T-helper 9 cell (primary cell): Measurements from ENCODE around the gene CBR1.
"Not testable (repeated sequence)": the region's sequence is repeated elsewhere in the genome, so short reads cannot be mapped to it uniquely, and the experiment has no call there.

ENCODE experiments used
- DNase-seq: peaks from one replicate; pipeline ENCODE4 v3.0.0-alpha.2; 2020

CBR1 gene

GRCh38 chr21:36052860-36053714 lies 16.7 kb upstream of the CBR1 start:
- no peak for DNase-seq

GRCh38 chr21:36053715-36054062 lies 16.1 kb upstream of the CBR1 start:
- DNase-seq: no peak

- DNase-seq: no peak
Measured at GRCh38 chr21:36055551-36055950, 14.3 kb upstream of the CBR1 start.

- DNase-seq: no peak
Measured at GRCh38 chr21:36059823-36060158, 10.0 kb upstream of the CBR1 start.

GRCh38 chr21:36060159-36060921 lies 9.5 kb upstream of the CBR1 start, which contains the start of gene SETD4:
Gene SETD4 (minus strand): TSS chr21:36060526. CDS start chr21:36058888, 1,638 bp downstream.
- DNase-seq: peak; percentile 90

- no peak for DNase-seq
Measured at GRCh38 chr21:36061445-36061844, 8.4 kb upstream of the CBR1 start.

GRCh38 chr21:36063375-36064084 lies 6.3 kb upstream of the CBR1 start:
- DNase-seq: no peak

GRCh38 chr21:36064085-36064460 lies 5.8 kb upstream of the CBR1 start:
- DNase-seq: no peak

GRCh38 chr21:36065497-36066036 lies 4.3 kb upstream of the CBR1 start:
- DNase-seq: no peak

GRCh38 chr21:36068748-36069398 lies 951 bp upstream of the CBR1 start:
- no peak for DNase-seq

- DNase-seq: no peak
Measured at GRCh38 chr21:36070999-36071398, 1.2 kb downstream of the CBR1 start.

- DNase-seq: no peak
Measured at GRCh38 chr21:36072453-36073162, 2.8 kb downstream of the CBR1 start.

GRCh38 chr21:36073181-36073580 lies 3.4 kb downstream of the CBR1 start:
- no peak for DNase-seq

GRCh38 chr21:36073911-36074310 lies 4.1 kb downstream of the CBR1 start:
- DNase-seq: not testable (repeated sequence)

- DNase-seq: no peak
Measured at GRCh38 chr21:36075171-36075570, 5.3 kb downstream of the CBR1 start.

- no peak for DNase-seq
Measured at GRCh38 chr21:36075953-36076352, 6.1 kb downstream of the CBR1 start.

GRCh38 chr21:36076878-36077655 lies 7.2 kb downstream of the CBR1 start:
- no peak for DNase-seq

- DNase-seq: no peak
Measured at GRCh38 chr21:36077758-36078157, 7.9 kb downstream of the CBR1 start.

GRCh38 chr21:36079010-36079649 lies 9.3 kb downstream of the CBR1 start:
- DNase-seq: no peak

GRCh38 chr21:36079671-36080070 lies 9.8 kb downstream of the CBR1 start:
- DNase-seq: no peak

GRCh38 chr21:36080386-36080785 lies 10.6 kb downstream of the CBR1 start:
- DNase-seq: no peak
